ENCODE data around the gene ESPNL. TPM values are rescaled to one million over a fixed set of nuclear protein-coding genes. Genes with fewer than 3 reads are reported as not detected.

ESPNL gene
- total RNA-seq, 2 experiments from 2014 or later, result not detected

DNA sequence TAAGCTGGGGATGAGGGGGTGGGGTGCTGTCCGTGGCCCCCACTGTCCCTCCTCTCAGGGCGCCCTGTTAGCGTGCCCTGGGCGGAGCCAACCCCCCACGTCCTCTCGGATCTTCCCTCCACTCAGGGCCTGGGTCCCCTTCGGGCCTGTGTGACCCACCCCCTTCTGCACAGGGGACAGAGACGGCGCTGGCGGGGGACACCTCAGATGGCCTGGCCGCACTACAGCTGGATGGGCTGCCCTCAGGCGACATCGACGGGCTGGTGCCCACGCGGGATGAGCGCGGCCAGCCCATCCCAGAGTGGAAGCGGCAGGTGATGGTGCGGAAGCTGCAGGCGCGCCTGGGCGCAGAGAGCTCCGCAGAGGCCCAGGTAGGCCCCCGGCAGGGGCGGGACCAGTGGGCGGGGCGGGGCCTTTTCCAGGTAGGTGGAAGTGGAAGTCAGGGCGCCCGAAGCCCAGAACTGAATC is 28.4 kb downstream of the ESPNL start:
- H3K9me3 Mint-ChIP-seq, result no peaks in the 10 kb centered on the region
- H3K4me1 Mint-ChIP-seq (ENCODE audit: low read depth), result no peaks in the 10 kb centered on the region
- intact Hi-C loops (cut with DNase I, micrococcal nuclease), result no loop called here
- no peaks in the 10 kb centered on the region for H3K36me3 Mint-ChIP-seq (ENCODE audit: low read depth)
- H3K27me3 Mint-ChIP-seq, result no peaks in the 10 kb centered on the region
- POLR2A ChIA-PET, result no interaction called here
- Histone ChIP-seq H3K4me1 (ENCODE audit: insufficient read depth, low read length) (no peaks in the 10 kb centered on the region), H3K27ac (ENCODE audit: low read depth in 1 of 2, low read length in 2 of 2) (no peak overlapping the region), H3K9me3 (ENCODE audit: control insufficient read depth in 1 of 2, insufficient read depth in 1 of 2, low read length in 2 of 2) (no peaks in the 10 kb centered on the region), H3K27me3 (ENCODE audit: control insufficient read depth in 1 of 2, insufficient read depth in 2 of 2, low read length in 2 of 2) (no peaks in the 10 kb centered on the region), H3K36me3 (ENCODE audit: insufficient read depth, low read length) (no peaks in the 10 kb centered on the region), H3K4me3 (ENCODE audit: low read length) (no peak overlapping the region)
- DNase-seq (no peak), ATAC-seq (ENCODE audit: poor library complexity) (no peak)
- no peak overlapping the region for H3K4me3 Mint-ChIP-seq
- no peak overlapping the region for H3K27ac Mint-ChIP-seq
- CTCF ChIA-PET, result no interaction called here
- TF ChIP-seq, protein P1, sequence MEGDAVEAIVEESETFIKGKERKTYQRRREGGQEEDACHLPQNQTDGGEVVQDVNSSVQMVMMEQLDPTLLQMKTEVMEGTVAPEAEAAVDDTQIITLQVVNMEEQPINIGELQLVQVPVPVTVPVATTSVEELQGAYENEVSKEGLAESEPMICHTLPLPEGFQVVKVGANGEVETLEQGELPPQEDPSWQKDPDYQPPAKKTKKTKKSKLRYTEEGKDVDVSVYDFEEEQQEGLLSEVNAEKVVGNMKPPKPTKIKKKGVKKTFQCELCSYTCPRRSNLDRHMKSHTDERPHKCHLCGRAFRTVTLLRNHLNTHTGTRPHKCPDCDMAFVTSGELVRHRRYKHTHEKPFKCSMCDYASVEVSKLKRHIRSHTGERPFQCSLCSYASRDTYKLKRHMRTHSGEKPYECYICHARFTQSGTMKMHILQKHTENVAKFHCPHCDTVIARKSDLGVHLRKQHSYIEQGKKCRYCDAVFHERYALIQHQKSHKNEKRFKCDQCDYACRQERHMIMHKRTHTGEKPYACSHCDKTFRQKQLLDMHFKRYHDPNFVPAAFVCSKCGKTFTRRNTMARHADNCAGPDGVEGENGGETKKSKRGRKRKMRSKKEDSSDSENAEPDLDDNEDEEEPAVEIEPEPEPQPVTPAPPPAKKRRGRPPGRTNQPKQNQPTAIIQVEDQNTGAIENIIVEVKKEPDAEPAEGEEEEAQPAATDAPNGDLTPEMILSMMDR (IDR thresholded peaks at IDR 0.05), result no peak

DNA sequence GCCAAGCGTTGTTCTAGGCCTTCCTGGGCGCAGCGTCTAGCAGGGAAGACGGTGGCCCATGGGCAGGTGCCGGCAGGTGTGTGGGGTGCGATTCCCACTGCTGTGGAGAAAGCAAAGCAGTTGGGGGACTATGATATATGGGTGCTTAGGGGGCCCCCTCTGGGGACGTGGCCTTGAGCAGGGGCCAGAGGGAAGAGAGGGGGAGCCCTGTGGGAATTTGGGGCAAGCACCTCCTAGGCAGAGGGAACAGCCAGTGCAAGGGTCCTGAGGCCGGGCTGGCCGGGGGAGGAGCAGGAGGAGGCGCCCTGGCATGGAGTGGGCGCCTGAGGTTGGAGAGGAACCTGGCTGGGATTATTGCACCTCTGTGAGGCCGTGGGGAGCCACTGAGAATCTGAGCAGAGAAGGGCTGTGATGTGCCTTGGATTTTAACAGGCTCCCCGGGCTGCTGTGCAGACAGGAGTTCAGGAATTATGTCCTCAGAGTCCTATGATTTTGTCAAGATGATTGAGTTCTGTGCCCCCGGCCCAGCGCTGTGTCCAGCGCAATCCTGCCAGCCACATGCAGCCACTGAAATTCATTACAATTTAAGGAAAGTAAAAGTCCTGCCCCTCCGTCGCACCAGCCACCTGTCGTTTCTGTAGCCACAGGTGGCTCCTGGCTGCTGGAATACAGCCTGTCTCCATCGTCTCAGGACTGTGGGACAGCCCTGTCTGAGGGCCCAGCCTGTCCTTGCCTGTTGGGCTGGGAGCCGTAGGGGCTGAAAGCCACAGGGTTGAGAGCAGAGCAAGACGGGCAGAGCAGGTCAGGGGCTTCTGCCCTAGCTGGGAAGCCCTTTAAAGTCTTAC is 29.2 kb downstream of the ESPNL start:
- ChIA-PET CTCF (no interaction called here), POLR2A (no interaction called here)
- H3K27ac ChIP-seq (ENCODE audit: low read depth in 1 of 2, low read length in 2 of 2), result no peak overlapping the region
- Mint-ChIP-seq H3K4me3 (no peak overlapping the region), H3K36me3 (ENCODE audit: low read depth) (no peaks in the 10 kb centered on the region), H3K4me1 (ENCODE audit: low read depth) (no peaks in the 10 kb centered on the region), H3K27ac (no peak overlapping the region), H3K9me3 (no peaks in the 10 kb centered on the region), H3K27me3 (no peaks in the 10 kb centered on the region)
- H3K36me3 ChIP-seq (ENCODE audit: insufficient read depth, low read length), result no peaks in the 10 kb centered on the region
- H3K27me3 ChIP-seq (ENCODE audit: control insufficient read depth in 1 of 2, insufficient read depth in 2 of 2, low read length in 2 of 2), result no peaks in the 10 kb centered on the region
- H3K4me1 ChIP-seq (ENCODE audit: insufficient read depth, low read length), result no peaks in the 10 kb centered on the region
- no peak for ATAC-seq (ENCODE audit: poor library complexity)
- H3K4me3 ChIP-seq (ENCODE audit: low read length), result no peak overlapping the region
- intact Hi-C loops (cut with DNase I, micrococcal nuclease), result no loop called here
- TF ChIP-seq, protein P1 (IDR thresholded peaks at IDR 0.05), result no peak
- DNase-seq, result no peak
- H3K9me3 ChIP-seq (ENCODE audit: control insufficient read depth in 1 of 2, insufficient read depth in 1 of 2, low read length in 2 of 2), result no peaks in the 10 kb centered on the region

DNA sequence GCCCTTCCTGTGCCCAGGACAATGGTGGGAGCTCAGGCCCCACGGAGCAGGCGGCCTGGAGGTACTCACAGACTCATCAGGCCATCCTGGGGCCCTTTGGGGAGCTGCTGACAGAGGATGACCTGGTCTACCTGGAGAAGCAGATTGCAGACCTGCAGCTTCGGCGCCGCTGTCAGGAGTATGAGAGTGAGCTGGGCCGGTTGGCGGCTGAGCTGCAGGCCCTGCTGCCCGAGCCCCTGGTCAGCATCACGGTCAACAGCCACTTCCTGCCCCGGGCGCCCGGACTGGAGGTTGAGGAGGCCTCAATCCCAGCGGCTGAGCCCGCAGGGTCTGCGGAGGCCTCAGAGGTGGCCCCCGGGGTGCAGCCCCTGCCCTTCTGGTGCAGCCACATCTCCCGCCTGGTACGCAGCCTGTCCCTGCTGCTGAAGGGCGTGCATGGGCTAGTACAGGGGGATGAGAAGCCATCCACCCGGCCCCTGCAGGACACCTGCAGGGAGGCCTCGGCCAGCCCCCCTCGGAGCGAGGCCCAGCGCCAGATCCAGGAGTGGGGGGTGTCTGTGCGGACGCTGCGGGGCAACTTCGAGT is 30.1 kb downstream of the ESPNL start:
- Histone ChIP-seq H3K27ac (ENCODE audit: low read depth in 1 of 2, low read length in 2 of 2) (no peak overlapping the region), H3K27me3 (ENCODE audit: control insufficient read depth in 1 of 2, insufficient read depth in 2 of 2, low read length in 2 of 2) (no peaks in the 10 kb centered on the region), H3K4me3 (ENCODE audit: low read length) (no peak overlapping the region), H3K9me3 (ENCODE audit: control insufficient read depth in 1 of 2, insufficient read depth in 1 of 2, low read length in 2 of 2) (no peaks in the 10 kb centered on the region), H3K4me1 (ENCODE audit: insufficient read depth, low read length) (no peaks in the 10 kb centered on the region), H3K36me3 (ENCODE audit: insufficient read depth, low read length) (no peaks in the 10 kb centered on the region)
- H3K4me3 Mint-ChIP-seq, result no peak overlapping the region
- no peaks in the 10 kb centered on the region for H3K9me3 Mint-ChIP-seq
- H3K36me3 Mint-ChIP-seq (ENCODE audit: low read depth), result no peaks in the 10 kb centered on the region
- DNase-seq, result no peak
- no peak overlapping the region for H3K27ac Mint-ChIP-seq
- TF ChIP-seq, protein P1 (IDR thresholded peaks at IDR 0.05), result no peak
- ChIA-PET CTCF (no interaction called here), POLR2A (no interaction called here)
- H3K27me3 Mint-ChIP-seq, result no peaks in the 10 kb centered on the region
- H3K4me1 Mint-ChIP-seq (ENCODE audit: low read depth), result no peaks in the 10 kb centered on the region
- intact Hi-C loops (cut with DNase I, micrococcal nuclease), result no loop called here
- ATAC-seq (ENCODE audit: poor library complexity), result no peak
